Choroid plexus epithelial cell (primary cell): ENCODE results near the gene SLC7A14.
A peak's percentile ranks its signal among the peaks of the same experiment; 100 is the strongest.

Source experiments
- DNase-seq: peaks from one replicate; pipeline ENCODE4 v3.0.0-alpha.2; 2010; ENCODE audit warnings: low read depth
- H3K4me3 ChIP-seq: 2 replicates; pipeline ENCODE4 v1.5.1; 2011; ENCODE audit warnings: low read depth, mild to moderate bottlenecking, control low read depth, low read length, moderate library complexity
- CTCF ChIP-seq: conservative IDR thresholded peaks from 2 replicates; pipeline ENCODE4 v1.5.1; 2011; ENCODE audit warnings: low read depth, mild to moderate bottlenecking, control low read depth, inconsistent platforms, low read length, moderate library complexity

Gene SLC7A14

DNA sequence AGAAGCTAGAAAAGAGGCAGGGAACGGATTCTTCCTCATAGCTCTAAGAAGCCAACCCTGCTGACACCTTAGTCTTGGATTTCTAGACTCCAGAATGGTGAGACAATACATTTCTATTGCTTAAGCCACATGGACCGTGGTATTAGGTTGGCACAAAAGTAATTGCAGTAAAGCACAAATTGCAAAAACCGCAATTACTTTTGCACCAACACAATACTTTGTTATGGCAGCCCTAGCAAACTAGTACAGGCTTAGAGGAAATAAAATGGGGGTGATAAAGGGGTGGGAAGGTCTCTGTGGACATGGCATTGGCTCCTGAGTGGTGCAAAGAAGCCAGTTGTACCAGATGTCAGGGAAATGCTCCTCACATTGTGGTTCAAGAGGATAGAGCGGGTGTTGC is 56.0 kb downstream of the SLC7A14 start:
- H3K4me3 ChIP-seq, result no peak overlapping the region
- no peak for DNase-seq
- TF ChIP-seq CTCF, result no peak

DNA sequence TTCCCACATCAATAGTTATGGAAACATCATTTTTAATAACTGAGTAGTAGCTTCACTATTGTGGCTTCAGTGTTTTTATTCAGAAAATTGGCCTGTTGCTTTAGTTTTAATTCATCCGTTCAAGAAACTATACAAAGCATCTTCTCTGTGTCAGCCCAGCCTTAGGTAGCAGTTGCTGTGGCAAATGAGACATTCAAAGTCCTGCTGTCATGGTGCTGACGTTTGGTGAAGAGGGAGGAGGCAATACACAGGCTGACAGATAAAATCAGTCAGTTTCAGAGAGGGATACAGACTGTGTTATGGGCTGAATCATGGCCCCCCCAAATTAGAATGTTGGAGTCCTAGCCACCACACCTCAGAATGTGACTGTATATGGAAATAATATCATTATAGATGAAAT is 56.5 kb downstream of the SLC7A14 start:
- DNase-seq, result no peak
- no peak for TF ChIP-seq CTCF
- H3K4me3 ChIP-seq, result no peak overlapping the region

DNA sequence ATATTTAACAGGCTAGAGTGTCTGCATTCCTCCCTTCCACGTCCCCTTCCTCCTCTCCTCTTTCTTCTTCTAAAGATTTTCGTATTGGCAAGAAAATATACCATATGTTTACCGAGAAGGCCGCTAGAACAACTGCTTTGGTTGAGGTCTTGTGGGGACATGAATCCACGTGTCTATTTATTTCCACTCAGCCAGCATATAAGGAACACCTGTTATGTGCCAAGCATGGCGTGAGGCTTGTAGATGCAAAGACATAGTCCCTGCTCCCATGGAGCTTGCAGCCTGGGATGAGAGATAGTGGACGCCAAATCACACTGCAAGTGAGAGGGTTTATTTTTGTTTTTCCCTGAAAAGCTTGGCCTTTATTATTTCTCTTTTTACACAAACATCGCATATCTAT is 57.1 kb downstream of the SLC7A14 start:
- no peak for DNase-seq
- TF ChIP-seq CTCF, result no peak
- no peak overlapping the region for H3K4me3 ChIP-seq

- TF ChIP-seq CTCF, result no peak
- no peak overlapping the region for H3K4me3 ChIP-seq
- peak; percentile 12 for DNase-seq
Measured at GRCh38 chr3:170524073-170524472, 61.8 kb downstream of the SLC7A14 start.

- no peak for TF ChIP-seq CTCF
- no peak overlapping the region for H3K4me3 ChIP-seq
- DNase-seq, result peak; percentile 48
Measured at GRCh38 chr3:170523248-170523647, 62.6 kb downstream of the SLC7A14 start.

DNA sequence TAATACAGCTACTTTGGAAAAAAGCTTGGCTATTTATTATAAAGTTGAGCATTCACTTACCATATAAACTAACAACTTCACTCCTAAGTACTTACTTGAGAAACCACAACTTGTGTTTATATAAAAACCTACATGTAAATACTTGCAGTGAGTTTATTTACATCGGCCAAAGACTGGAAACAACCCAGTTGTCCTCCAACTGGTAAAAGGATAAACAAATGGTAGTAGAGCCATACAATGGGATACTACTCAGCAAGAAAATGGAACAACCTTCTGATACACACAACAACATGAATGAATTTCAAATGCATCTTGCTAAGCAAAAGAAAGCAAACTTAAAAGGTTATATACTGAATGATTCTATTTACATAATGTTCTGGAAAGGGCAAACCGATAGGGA is 63.7 kb downstream of the SLC7A14 start:
- H3K4me3 ChIP-seq, result no peak overlapping the region
- TF ChIP-seq CTCF, result no peak
- DNase-seq, result no peak

DNA sequence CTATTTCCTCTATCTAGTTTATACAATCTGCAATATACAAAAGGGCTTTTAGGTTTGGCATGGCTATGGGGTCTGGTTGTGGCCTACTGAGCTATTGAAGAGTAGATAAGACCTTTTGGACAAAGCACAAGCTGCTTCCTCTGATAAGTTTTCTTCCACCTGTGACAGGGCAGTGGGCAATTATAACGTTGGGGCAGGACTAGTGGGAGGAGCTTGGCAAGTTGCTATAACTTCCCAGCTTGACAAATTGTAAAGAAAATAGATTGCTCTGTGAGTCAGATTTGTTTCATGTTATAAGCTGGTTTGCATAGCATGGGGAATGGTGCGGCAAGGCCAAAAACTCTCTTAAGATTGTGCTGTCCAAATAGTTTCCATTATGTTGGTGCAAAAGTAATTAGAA is 64.9 kb downstream of the SLC7A14 start:
- no peak for TF ChIP-seq CTCF
- H3K4me3 ChIP-seq, result no peak overlapping the region
- no peak for DNase-seq
